HG03558 (cell line): ENCODE data around the gene ELFN2.

Experiments
- ATAC-seq: cut with Tn5 transposase; IDR thresholded peaks from one replicate; pipeline ENCODE4 v1.9.1; 2021; ENCODE audit warnings: moderate number of reproducible peaks; ENCODE audit not compliant: unreplicated experiment; ENCODE audit errors: extremely low read depth

ELFN2 gene

DNA sequence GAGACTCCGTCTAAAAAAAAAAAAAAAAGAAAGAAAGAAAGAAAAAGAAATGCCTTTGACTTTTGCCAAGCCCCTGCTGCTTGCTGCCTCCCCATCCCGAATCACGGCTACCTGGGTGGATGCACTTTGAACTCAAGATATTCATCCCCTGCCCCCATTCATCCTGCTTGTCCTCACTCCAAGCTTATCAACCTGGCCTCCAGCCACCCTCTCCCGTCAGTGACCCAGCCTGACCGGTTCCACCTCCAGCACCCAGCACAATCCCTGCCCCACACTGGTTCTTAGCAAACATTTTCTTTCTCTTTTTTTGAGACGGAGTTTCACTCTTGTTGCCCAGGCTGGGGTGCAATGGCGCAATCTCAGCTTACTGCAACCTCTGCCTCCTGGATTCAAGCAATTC lies 100.6 kb downstream of the ELFN2 start:
- no peak for ATAC-seq

DNA sequence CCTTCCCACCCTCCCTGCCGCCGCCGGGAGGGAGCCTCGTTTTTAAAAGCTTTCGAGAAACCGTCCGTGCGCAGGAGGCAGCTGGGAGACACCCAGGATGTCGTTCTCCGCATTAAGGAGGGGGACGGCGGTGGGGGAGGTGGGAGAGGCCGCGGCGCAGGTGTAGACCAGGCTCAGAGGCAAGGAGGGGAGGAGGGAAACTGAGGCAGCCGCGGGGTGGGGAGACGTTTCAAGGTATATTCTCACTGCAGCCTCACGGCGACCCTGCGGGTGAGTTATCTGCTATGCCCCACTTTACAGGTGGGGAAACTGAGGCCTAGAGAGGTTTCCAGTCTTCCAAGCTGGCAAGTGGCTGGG lies 102.3 kb downstream of the ELFN2 start:
- no peak for ATAC-seq

DNA sequence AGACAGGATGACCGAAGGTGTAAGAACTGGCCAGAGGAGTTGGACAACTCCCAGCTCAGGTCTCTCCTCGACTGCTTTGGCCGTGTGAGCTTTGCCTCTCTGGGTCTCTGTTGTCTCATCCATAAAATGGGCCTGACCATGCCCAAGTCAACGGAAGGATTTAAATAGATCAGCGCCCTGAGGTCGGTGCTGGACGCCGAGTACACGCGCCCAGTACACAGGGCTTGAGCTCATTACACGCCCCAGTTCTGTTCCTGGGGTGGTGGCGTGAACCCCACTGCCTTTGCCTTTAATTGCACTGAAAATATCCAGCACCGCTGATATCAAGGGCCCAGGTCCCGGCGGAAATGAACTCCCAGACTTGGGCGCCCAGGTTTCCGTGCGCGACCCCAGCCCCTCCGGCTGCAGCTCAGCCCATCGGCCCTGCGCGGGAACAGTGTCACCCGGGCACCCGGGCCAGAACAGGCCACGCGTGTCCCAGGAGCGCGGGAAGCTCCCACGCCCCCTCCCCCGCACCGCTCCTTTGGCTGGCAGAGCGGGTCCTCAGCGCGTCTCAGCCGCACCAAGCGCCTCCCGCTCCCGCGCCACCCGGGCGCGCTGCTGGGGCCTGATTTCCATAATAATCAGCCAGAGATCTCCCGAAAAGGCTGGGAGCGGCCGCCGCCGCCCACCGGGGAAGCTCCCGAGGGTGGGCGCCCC lies 102.8 kb downstream of the ELFN2 start:
- no peak for ATAC-seq

DNA sequence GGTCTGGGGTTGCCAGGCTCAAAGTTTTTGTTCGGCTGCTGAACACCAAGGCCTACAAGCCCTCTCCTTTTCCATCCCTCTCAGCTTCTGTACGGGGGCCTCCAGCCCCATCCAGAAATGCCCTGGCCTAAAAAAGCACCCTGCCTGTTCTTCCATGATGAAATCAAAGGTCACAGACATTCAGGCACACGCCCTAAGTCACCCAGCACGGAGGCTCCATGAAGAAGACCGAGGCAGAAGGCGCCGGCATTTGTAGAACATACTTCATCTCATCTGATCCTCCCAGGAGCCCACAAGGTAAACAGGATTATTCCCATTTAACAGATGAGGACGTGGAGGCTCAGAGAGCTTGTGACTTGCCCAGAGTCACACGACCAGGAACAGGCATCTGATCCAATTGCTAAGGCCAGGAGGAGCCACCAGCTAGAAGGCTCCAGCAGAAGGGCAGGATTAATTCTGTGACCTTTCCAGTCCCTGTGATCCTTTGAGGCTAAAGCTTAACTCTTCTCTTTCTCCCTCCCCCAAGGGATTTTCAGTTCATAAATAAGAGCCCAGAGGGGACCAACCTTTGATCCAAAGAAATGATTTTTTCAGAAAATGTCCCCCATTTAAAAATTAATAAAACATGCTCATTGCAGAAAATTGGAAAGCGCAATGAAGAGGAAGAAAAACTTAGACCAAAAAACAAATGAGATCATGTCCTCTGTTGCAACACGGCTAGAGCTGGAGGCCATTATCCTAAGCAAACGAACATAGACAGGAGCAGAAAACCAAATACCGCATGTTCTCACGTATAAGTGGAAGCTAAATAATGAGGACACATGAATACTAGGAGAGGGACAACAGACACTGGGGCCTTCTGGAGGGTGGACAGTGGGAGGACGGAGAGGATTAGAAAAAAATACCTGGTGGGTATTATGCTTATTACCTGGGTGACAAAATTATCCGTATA lies 106.3 kb downstream of the ELFN2 start:
- ATAC-seq: no peak

DNA sequence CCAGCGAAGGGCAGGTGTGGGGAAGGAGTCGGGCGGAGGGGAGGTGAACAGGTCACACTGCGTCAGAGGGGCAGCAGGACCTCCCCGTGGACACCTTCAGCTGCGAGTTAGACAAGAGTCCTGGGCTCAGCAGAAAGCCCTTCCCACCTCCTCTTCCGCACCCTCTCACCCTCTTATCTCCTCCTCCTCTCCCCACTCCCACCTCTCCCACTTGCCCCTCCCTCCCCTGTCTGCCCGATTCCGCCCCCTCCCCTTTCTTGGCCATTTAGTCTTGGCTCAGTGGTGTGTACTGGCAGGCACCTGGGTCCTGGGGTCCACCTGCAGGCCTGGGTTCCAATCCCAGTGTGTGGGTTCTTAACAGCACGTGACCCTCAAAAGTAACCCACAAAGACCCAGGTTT lies 107.8 kb downstream of the ELFN2 start:
- ATAC-seq: no peak

DNA sequence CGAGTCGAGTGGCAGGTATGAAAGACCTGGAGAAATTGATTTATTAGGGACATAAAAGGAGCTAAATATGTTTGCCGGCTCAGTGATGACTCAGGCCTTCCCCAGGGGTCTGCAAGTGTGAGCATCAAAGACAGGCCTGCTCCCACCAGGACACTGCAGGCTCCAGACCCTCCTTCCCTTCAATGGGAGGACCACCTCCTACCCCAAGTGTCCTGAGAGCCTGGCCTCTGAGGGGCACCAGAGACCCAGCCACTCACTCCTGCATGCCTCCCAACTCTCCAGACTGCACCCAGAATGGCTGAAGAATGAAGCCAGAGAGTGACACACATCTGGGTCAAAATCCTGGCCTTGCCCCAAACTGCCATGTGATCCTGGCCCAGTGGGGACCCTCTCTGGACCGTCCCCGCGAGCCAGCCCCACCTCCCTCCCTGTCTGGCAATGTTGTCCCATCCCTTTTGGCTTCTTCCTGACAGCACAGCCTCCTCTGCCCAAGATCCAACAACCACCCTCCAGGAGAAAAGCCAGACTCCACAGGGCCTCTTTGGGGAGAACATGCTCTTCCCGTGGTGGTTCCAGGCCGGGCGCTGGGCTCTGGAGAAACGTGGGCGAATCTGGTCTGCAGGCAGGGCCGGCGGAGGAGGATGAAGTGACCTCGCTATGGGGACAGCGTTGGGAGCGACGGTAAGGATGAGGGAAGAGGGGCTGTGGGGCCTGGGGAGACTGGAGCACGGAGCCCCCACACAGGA lies 108.7 kb downstream of the ELFN2 start:
- ATAC-seq: no peak
